GF-D8 (cell line): ENCODE results near the gene CD7.

Experiments used
- DNase-seq: peaks from one replicate; lab custom pipeline; 2025; lab: John Stamatoyannopoulos, UW

CD7 gene

GRCh38 chr17:82278786-82279391 lies 38.5 kb downstream of the CD7 start:
- peak; percentile 37 for DNase-seq

GRCh38 chr17:82278308-82278707 lies 39.1 kb downstream of the CD7 start:
- DNase-seq = no peak

- DNase-seq = no peak
These were observed 39.6 kb downstream of the CD7 start for GRCh38 chr17:82277851-82278250.

GRCh38 chr17:82276938-82277337 lies 40.5 kb downstream of the CD7 start:
- DNase-seq = no peak

- no peak for DNase-seq
These were observed 42.1 kb downstream of the CD7 start for GRCh38 chr17:82275326-82275725.

GRCh38 chr17:82274134-82275020 lies 43.0 kb downstream of the CD7 start:
- no peak for DNase-seq

- peak; percentile 36 for DNase-seq
These were observed 43.9 kb downstream of the CD7 start, which contains the start of gene CSNK1D for GRCh38 chr17:82273327-82274133. Gene CSNK1D (minus strand): TSS chr17:82273700. CDS start chr17:82273381, 319 bp downstream.

- no peak for DNase-seq
These were observed 44.7 kb downstream of the CD7 start for GRCh38 chr17:82272495-82273326.

- no peak for DNase-seq
These were observed 46.0 kb downstream of the CD7 start for GRCh38 chr17:82271401-82271800.

- DNase-seq = no peak
These were observed 46.8 kb downstream of the CD7 start for GRCh38 chr17:82270651-82271050.

GRCh38 chr17:82269882-82270500 lies 47.4 kb downstream of the CD7 start:
- no peak for DNase-seq

GRCh38 chr17:82269138-82269881 lies 48.1 kb downstream of the CD7 start:
- no peak for DNase-seq

- DNase-seq = no peak
These were observed 49.6 kb downstream of the CD7 start for GRCh38 chr17:82267575-82268379.

- DNase-seq = no peak
These were observed 51.3 kb downstream of the CD7 start for GRCh38 chr17:82266142-82266541.
